HUDEP-2 (cell line): ENCODE data around the gene OR51M1.
A peak's percentile ranks its signal among the peaks of the same experiment; 100 is the strongest.

ENCODE experiments used
- DNase-seq, 76 experiments: peaks; one replicate each; lab custom pipeline; 2025; ENCODE audit not compliant: unreplicated experiment in 76 of 76; lab: John Stamatoyannopoulos, UW

OR51M1 gene

DNA sequence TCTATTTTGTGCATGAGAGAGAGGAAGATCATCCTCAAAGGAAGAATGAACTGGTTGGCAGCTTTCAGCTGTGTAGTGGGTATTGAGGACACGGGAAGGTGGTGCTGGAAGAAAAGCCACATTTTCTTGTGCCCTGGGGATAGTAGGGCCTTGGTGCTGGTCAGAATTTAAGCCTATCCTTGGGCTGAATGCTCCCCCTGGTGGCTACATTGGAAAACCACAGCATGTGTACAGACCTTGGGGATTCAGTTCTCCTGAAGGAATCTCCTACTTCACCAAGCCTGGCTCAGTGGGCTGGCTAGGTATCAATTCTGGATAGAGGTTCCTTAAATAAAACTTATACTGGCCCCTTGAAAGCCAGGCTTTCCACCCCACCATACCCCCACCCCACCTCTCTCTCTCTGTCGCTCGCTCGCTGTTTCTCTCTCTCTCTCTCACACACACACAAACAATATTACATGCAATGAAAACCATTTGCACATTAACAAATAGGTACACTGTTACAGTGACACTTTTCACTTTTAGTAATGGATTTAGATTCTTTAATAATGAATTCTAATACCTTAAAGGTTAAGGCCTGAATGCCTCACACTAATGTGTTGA lies 2.8 kb upstream of the OR51M1 start:
- peak in 61 of 76 experiments; percentile 2 to 68 (median 36) for DNase-seq

DNA sequence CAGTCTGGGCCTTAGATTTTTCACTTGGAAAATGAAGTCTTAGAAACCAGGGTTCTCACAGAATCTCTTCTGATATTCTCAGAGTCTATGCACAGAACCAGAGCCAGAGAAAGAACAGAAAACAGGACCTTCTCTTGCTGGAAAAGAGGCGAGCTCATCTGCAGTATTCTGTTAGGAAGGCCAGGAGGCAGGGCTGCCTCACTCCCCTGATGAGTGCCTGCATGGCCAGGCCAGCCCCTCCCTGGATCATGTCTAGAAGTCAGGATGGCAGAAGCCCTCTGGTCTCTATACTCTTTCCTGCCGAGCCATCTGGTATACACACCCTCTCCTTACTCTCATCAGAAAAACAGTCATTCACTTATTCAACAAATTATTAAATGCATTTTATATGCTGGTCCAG lies 723 bp downstream of the OR51M1 start:
- no peak for DNase-seq

DNA sequence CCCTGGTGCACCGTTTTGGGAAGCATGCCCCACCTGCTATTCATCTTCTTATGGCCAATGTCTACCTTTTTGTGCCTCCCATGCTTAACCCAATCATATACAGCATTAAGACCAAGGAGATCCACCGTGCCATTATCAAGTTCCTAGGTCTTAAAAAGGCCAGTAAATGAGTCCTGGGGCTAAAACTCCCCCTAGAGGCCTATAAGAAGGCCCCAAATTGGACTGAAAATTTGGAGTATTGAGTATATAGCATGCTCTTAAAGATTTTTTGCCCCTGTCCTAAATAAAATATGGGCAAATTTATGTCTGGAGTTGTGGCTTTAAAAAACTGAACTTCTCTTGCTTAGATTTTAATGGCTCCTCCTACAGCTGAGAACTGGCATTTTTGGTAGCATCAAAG lies 6.6 kb downstream of the OR51M1 start:
- DNase-seq = no peak

DNA sequence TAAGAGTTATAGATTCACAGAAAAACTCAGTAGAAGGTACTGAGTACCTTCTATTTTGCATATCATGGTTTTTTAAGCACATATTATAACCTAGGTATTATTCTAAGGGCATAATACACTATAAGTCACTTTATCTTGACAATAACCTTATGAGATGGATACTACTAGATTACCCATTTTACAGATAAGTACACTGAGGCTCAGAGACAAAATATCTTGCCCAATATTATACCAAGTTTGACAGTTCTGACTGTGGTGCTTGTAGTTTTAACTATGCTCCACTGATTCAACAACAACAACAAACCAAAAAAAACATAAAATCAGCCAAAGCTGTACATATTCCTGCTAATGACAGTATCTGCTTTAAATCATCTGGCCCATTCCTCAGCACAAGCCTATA lies 10.5 kb downstream of the OR51M1 start:
- no peak for DNase-seq

DNA sequence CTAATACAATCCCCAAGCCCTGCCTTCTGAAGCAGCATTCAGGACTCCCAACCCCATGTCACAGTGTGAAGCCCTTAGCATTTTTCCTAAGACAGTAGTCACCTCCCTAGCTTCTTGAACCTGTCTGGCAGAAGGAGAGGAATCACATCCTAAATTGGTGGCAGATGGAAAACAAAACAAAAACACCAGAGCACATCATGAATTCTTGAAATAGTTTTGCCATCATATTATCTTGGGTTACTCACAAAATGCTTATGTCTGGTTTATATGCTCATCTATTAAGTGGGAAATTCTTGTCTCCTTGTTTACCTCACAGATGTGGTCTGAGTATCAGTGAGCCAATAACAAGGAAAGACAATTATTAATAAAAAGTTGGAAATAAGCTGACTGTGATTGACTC lies 15.3 kb downstream of the OR51M1 start:
- DNase-seq = no peak

DNA sequence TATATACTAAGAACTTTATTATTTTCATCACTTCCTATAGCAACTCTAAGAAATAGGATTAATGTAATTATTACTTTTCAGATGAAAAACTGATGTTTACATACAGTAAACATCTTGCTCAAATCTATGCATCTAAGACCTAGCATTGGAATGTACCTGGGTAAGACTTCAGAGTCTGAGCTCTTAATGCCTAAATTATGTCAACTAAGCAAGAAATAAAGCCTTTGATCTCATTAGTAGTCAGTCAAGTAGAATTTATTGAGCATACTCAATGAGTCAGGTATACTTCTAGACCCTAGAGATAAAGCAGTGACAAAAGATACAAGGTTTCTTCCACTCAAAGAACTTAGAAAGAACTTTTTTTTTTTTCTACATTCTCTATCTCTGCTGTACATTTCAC lies 21.6 kb downstream of the OR51M1 start:
- no peak for DNase-seq

DNA sequence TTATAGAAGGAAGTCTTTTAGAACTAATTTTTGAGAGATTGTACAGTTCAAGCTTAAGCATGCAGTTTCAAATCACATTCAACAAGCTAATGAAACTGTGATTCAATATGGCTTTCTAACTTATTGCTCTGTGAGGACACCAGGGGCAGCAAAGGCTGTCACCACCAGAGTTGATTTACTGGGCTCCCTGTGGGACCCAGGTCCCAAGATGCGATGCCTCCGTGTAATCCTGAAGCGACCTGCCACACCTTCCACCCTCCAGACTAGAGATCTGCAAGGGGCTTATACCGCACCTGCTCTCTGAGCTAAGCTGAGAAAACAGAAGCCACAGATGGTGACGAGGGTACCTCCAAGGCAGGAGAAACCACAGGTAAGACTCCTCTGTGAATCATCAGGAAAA lies 37.4 kb downstream of the OR51M1 start:
- no peak for DNase-seq

DNA sequence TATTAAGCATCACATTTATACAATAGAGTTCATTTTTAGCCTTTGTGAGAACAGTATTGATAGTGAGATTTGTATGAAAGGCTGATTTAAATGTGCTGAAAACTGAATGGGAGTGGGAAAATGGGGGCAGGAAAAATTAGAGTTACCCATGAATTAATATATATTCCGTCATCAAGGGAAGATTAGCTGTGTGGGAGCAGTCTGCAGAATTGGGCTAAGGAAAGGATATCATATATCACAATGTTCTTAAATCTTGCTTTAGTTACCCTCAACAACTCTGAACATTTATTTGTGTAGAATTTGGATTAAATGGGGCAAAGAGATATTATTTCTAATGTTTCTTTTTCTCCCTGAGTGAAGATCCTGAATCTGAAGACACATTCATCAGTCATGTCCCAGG lies 38.2 kb downstream of the OR51M1 start, which contains the start of gene OR51Q1:
Gene OR51Q1, plus strand, starts transcription at position 301 of the 400 bp plus-strand sequence. Its CDS starts 90 bp downstream, at position 391.
- no peak for DNase-seq

DNA sequence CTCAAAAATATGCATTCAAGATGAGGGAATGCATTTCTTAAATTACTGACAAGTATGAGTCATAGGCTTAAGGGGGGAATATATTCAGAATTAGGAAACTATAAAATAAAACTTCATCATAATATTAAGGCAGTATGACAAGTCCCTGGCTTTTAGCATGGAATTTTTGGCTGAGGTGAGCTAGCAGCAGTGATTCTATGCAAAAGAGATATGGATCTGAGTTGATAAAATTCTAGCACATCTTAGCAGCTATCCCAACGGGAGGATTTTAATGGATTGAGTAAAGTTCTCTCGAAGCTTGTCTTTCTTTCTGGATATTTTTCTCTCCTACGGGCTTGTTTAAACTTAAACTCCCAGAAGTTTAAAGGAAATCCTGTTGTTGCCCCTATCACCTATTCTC lies 39.5 kb downstream of the OR51M1 start:
- no peak for DNase-seq

DNA sequence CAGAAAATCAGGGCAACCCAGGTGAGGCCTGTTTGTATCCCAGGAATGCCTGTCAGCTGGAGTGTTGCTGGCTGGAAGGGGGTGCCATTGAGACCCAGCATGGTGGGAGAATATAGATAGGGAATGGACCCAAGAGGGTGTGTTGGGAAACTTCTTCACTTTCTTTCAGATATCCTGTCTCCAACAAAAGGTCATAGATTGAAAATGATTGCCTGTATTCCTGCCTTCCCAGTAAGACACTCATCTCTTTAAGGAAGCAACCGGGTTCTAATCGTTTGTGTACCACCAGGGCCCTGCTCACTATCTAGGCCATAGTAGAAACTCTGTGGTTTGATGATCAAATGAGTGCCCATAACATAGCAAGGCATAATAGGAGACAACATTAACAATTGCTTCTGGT lies 57.8 kb downstream of the OR51M1 start, which contains the start of gene OR51I1:
Gene OR51I1, minus strand, starts transcription at position 101 of the 400 bp plus-strand sequence. Its CDS starts 0 bp downstream, at position 101.
- no peak for DNase-seq
